Ovary (tissue), 9 donors: ENCODE measurements around the gene FCAR. TPM values are rescaled to one million over a fixed set of nuclear protein-coding genes. Genes with fewer than 3 reads are reported as not detected.

Experiments used
- DNase-seq, 5 donors: peaks; one replicate each; pipeline ENCODE4 v3.0.0-alpha.2; 2019 to 2020
- H3K27ac ChIP-seq, 2 donors: fragments of 200-600 bp; one replicate each; pipeline versions ENCODE4 v1.5.1 to v1.8.0; 2019 to 2022
- H3K27me3 ChIP-seq: fragments of 200-600 bp; one replicate; pipeline ENCODE4 v1.8.0; 2022
- H3K36me3 ChIP-seq: fragments of 200-600 bp; sonication (generic); one replicate; pipeline ENCODE4 v1.5.1; 2019
- H3K4me1 ChIP-seq: one replicate; pipeline ENCODE4 v1.8.1; 2013; ENCODE audit warnings: mild to moderate bottlenecking, moderate library complexity; ENCODE audit not compliant: insufficient read depth
- H3K4me3 ChIP-seq: fragments of 200-600 bp; sonication (generic); one replicate; pipeline ENCODE4 v1.5.1; 2017
- H3K9me3 ChIP-seq, 2 donors: fragments of 200-600 bp in 1 of 2; sonication (generic) in 1 of 2; one replicate each; pipeline versions ENCODE4 v1.5.1 to v1.8.1; 2013 to 2019; ENCODE audit warnings: mild to moderate bottlenecking in 1 of 2, moderate library complexity in 1 of 2
- CTCF ChIP-seq, 3 donors: fragments of 450-650 bp in 2 of 3; fragments of 200-600 bp in 1 of 3; IDR thresholded peaks; one replicate each; pipeline versions ENCODE4 v1.5.1 to v1.8.0; 2016 to 2022; ENCODE audit warnings: antibody characterized with exemption in 3 of 3, mild to moderate bottlenecking in 1 of 3
- EP300 ChIP-seq: sonication (generic); formaldehyde crosslinking; IDR thresholded peaks from one replicate; pipeline ENCODE4 v1.6.1; 2017; ENCODE audit warnings: antibody characterized with exemption
- POLR2A ChIP-seq: fragments of 450-650 bp; IDR thresholded peaks from one replicate; pipeline ENCODE4 v1.6.1; 2017; ENCODE audit warnings: antibody characterized with exemption, mild to moderate bottlenecking, moderate library complexity
- WGBS, 3 donors: extraction: QIAGEN DNeasy Blood & Tissue Kit in 1 of 3; methylation state at CpG; one replicate each; pipeline versions ENCODE4 v1.1.5 to v1.1.7; 2013 to 2017; 5-methylcytosine and 5-hydroxymethylcytosine counted together
- intact Hi-C, 4 donors: fragments of 100-400 bp; cut with DNase I; formaldehyde crosslinking; loops; one replicate each; pipeline versions ENCODE4 v1.11.0 to v1.15.1; 2022 to 2023
- polyA plus RNA-seq, 2 donors: library from polyadenylated mRNA; stranded (reverse); fragments of 200-250 nt in 1 of 2; fragments of 350-450 nt in 1 of 2; fragmentation: Illumina TruSeq in 1 of 2; extraction: RNeasy Lipid Tissue Mini Kit (QIAGEN cat#74804) in 1 of 2; gene quantifications; one replicate each; pipeline ENCODE4 v1.2.3, GENCODE V29; 2013 to 2014
- total RNA-seq, 7 donors: library from RNA; depleted of rRNA in 2 of 7; stranded (reverse); fragments of >200 nt in 2 of 7; fragmentation: NEBNext Ultra II Directional in 3 of 7; extraction: Animal tissue kit (Norgen Biotek cat#: 25700) in 3 of 7; gene quantifications; one replicate each; pipeline versions ENCODE4 v1.1.0 to v1.2.4, GENCODE V29; 2016 to 2023
- donor health status: DM: no; HTN: no; CAD: no; lungs with moderate emphysema.
- donor health status: DM: no; HTN: no; CAD: no.
- donor health status: Bipolar disorder and iron deficiency.
- donor health status: DM: yes; HTN: yes; CAD: no.
- donor health status: DM: no; HTN: no; CAD: no.
- donor health status: DM: yes; HTN: yes; CAD: no.

FCAR gene
- total and polyA plus RNA-seq, 9 donors, result 0.13 to 2.8 (median 1.3) TPM; not detected in 4

GRCh38 chr19:54875506-54875905 is 1.5 kb downstream of the FCAR start:
- Histone ChIP-seq H3K9me3 (no peaks in the 10 kb centered on the region), H3K27ac (no peak overlapping the region), H3K27me3 (no peaks in the 10 kb centered on the region), H3K36me3 (no peaks in the 10 kb centered on the region), H3K4me3 (no peak overlapping the region), H3K4me1 (no peaks in the 10 kb centered on the region)
- intact Hi-C loops, result no loop called here
- TF ChIP-seq POLR2A, result no peak
- TF ChIP-seq CTCF (IDR thresholded peaks at IDR 0.05), result no peak
- no peak for TF ChIP-seq EP300
- 35 to 45% (median 41%) methylated on average over 2 of the region's 2 CpGs for WGBS, 3 donors
- no peak for DNase-seq

GRCh38 chr19:54877471-54877870 is 3.4 kb downstream of the FCAR start:
- H3K36me3 ChIP-seq, result no peaks in the 10 kb centered on the region
- no peak for TF ChIP-seq POLR2A
- no peak for TF ChIP-seq EP300
- TF ChIP-seq CTCF (IDR thresholded peaks at IDR 0.05), result no peak
- intact Hi-C loops, result no loop called here
- H3K4me1 ChIP-seq, result no peaks in the 10 kb centered on the region
- no peaks in the 10 kb centered on the region for H3K27me3 ChIP-seq
- DNase-seq, result no peak
- 58 to 73% (median 68%) methylated on average over 3 of the region's 3 CpGs for WGBS, 3 donors
- H3K27ac ChIP-seq, result no peak overlapping the region
- H3K4me3 ChIP-seq, result no peak overlapping the region
- peaks cover 0 to 3% of the 10 kb centered on the region in 2 donors for H3K9me3 ChIP-seq

- no peak for DNase-seq
- H3K4me1 ChIP-seq, result no peaks in the 10 kb centered on the region
- no peaks in the 10 kb centered on the region for H3K27me3 ChIP-seq
- no peak overlapping the region for H3K27ac ChIP-seq
- no peak for TF ChIP-seq CTCF (IDR thresholded peaks at IDR 0.05)
- TF ChIP-seq POLR2A, result no peak
- TF ChIP-seq EP300, result no peak
- H3K36me3 ChIP-seq, result no peaks in the 10 kb centered on the region
- intact Hi-C loops, result loop anchor here in 1 of 4 donors (10.0 kb wide), 1 partner anchor 1187 kb away; no protein-coding TSS in a partner anchor
- WGBS, 3 donors, result 66 to 71% (median 69%) methylated on average over 5 to 6 of the region's 6 CpGs
- peaks cover 0 to 3% of the 10 kb centered on the region in 2 donors for H3K9me3 ChIP-seq
- no peak overlapping the region for H3K4me3 ChIP-seq
These were observed 7.8 kb downstream of the FCAR start for GRCh38 chr19:54881884-54882283.

GRCh38 chr19:54882758-54883157 is 8.7 kb downstream of the FCAR start:
- 65 to 70% (median 70%) methylated on average over 7 of the region's 7 CpGs for WGBS, 3 donors
- no peak overlapping the region for H3K27ac ChIP-seq
- no peaks in the 10 kb centered on the region for H3K36me3 ChIP-seq
- H3K4me3 ChIP-seq, result no peak overlapping the region
- no peak for DNase-seq
- intact Hi-C loops, result loop anchor here in 1 of 4 donors (10.0 kb wide), 1 partner anchor 1188 kb away; no protein-coding TSS in a partner anchor
- H3K27me3 ChIP-seq, result no peaks in the 10 kb centered on the region
- H3K9me3 ChIP-seq, result peaks cover 0 to 3% of the 10 kb centered on the region in 2 donors
- H3K4me1 ChIP-seq, result no peaks in the 10 kb centered on the region
- TF ChIP-seq EP300 (no peak), CTCF (IDR thresholded peaks at IDR 0.05) (no peak), POLR2A (no peak)
